ENCODE results near the gene RXRA.

- TF ChIP-seq CTCF (IDR thresholded peaks at IDR 0.05; ENCODE audit: low read length), result no peak
- no peak for TF ChIP-seq EZH2 (IDR thresholded peaks at IDR 0.05; ENCODE audit: borderline replicate concordance, low read length)
Observed at GRCh38 chr9:134285215-134285845, 40.9 kb upstream of the RXRA start.
